22Rv1 (cell line): ENCODE data around the gene CFAP74.

ENCODE experiments used
- H3K27ac ChIP-seq: fragments of 450-650 bp; 2 replicates; pipeline ENCODE4 v1.5.1; 2017
- ZFX ChIP-seq: fragments of 450-650 bp; IDR thresholded peaks from 2 replicates; pipeline ENCODE4 v1.6.1; 2017; ENCODE audit warnings: antibody characterized with exemption, borderline replicate concordance
- TF ChIP-seq, protein P1 (sequence below): fragments of 450-650 bp; IDR thresholded peaks from 2 replicates; pipeline ENCODE4 v1.5.1; 2017; ENCODE audit warnings: mild to moderate bottlenecking

CFAP74 gene

DNA sequence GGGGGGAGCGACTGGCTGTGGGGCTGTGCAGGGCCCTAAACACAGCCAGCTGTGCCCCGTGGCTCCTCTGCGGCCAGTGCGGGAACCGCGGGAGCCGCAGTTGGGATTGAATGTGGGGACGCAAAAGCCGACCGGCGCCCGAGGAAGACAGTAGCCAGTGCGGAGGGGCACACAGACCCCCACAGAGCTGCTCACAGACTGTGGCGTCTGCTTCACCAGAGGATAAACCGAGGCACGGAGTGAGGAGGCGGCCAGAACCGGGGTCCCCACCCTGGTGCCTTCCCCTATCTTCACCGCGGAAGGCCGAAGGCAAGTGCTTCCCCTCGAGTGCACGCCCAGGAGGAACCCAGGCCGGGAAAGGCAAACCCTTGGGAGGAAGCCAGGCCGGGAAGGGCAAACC is 75.8 kb downstream of the CFAP74 start:
- H3K27ac ChIP-seq = no peak overlapping the region
- TF ChIP-seq, protein P1, sequence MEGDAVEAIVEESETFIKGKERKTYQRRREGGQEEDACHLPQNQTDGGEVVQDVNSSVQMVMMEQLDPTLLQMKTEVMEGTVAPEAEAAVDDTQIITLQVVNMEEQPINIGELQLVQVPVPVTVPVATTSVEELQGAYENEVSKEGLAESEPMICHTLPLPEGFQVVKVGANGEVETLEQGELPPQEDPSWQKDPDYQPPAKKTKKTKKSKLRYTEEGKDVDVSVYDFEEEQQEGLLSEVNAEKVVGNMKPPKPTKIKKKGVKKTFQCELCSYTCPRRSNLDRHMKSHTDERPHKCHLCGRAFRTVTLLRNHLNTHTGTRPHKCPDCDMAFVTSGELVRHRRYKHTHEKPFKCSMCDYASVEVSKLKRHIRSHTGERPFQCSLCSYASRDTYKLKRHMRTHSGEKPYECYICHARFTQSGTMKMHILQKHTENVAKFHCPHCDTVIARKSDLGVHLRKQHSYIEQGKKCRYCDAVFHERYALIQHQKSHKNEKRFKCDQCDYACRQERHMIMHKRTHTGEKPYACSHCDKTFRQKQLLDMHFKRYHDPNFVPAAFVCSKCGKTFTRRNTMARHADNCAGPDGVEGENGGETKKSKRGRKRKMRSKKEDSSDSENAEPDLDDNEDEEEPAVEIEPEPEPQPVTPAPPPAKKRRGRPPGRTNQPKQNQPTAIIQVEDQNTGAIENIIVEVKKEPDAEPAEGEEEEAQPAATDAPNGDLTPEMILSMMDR = no peak
- no peak for TF ChIP-seq ZFX

DNA sequence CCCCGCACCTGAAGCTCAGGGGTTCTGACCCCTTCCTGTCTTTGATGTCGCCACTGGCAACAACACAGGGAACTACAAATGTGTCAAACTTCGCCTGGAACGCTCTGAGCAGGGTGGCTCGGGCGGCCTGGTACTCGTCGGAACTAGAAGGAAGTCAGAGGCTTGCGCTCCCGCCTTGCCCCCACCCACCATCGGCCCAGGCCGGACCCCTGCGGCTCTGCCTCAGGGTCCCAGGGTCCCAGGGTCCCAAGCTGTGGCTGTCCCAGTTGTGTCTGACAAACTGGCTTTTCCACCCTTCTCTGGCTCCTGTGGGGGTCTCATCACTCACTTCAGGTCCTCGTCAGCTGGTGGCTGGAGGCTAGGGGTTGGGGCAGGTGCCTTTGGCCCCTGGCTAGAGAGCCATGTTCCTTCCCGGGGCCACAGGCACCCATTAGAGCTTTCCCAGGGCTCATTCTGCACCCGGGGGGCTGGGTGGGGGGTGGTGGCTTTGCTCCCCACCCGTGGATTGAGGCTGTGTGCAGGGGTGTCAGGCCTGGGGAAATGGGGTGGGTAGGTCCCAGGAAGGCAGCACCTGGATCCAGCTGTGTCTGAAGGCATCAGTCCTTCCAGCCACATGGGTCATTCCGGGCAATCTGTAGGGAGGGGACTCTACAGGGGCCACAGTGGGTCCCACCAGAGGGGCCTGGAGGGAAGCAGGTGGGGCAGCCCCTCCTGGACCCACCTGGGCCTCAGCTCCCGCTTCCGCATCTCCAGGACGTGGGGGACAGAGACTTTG is 76.5 kb downstream of the CFAP74 start:
- no peak for TF ChIP-seq ZFX
- H3K27ac ChIP-seq = no peak overlapping the region

DNA sequence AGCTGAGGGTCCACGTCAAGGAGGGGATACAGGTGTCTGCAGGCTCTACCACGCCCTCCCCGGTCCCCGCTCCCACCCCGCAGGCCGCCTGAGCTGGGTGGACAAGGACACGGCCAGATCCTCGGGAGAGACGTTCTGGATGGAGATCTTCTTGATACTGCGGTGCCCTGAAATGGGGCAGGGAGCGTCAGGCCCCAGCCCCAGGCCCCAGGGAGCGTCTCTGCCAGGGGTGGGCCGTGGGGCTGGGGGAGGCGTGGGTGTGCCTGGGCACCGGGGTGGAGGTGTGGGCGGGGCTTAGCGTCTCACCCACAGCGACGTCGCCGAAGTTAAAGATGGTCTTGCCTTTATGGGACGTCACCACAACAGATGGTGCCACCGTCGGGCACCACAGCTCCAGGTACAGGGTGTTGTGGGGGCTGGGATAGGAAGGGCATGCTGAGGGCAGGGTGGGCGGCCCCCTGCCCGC is 77.2 kb downstream of the CFAP74 start:
- no peak for TF ChIP-seq ZFX
- TF ChIP-seq, protein P1 = no peak
- H3K27ac ChIP-seq = no peak overlapping the region

DNA sequence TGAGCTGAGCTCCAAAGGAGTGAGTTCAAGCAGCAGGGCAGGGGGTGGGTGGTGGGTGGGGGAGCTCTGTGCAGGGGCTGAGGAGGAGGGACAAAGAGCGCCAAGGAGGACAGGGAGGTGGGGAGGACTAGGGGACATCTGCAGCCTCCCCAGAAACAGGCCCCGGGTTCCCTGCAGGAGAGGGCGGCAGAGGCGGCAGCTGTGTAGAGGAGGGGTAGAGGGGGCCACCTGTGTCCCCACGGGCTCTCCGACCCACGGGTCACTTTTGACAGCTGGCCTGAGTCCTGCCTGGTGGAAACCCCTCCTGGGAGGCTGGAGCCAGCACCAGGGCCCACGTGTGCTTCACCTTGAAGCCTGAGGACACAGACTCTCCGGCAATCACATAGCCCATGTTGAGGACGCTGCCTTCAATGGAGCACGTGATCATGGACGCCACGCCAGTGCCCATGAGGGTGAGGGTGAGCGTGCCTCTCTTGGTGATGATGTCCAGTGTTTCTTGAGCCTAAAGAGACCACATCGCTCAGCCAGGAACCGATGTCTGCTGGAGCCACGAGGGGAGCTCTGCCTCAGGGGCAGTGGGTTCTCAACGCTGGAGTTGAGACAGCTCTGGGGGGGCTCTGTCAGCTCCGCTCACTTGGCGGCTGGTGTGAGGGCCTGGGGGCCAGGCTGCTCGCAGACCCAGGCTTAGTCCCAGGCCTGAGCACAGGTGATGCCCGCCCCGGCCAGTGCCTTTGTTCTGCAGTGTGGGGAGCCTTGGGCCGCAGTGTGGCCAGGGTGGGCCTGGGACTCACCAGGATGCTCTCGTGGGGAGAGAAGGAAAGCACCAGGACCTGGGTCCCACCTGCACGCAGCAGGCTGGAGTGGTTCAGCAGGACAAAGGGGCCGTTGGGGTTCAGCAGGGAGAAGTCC is 77.9 kb downstream of the CFAP74 start:
- TF ChIP-seq, protein P1 = no peak
- no peak for TF ChIP-seq ZFX
- no peak overlapping the region for H3K27ac ChIP-seq

DNA sequence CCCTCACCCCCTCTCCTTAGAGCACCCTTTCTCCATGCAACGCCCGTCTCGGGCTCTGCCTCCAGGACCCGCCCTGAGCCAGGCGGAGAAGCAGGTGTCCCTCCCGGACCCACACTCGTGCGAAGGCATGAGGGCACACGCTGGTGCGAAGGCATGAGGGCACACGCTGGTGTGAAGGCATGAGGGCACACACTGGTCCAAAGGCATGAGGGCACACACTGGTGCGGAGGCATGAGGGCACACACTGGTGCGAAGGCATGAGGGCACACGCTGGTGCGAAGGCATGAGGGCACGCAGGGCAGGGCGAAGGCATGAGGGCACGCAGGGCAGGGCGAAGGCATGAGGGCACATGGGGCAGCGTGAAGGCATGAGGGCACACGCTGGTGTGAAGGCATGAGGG is 78.7 kb downstream of the CFAP74 start:
- H3K27ac ChIP-seq = no peak overlapping the region
- TF ChIP-seq, protein P1 = no peak
- TF ChIP-seq ZFX = no peak

DNA sequence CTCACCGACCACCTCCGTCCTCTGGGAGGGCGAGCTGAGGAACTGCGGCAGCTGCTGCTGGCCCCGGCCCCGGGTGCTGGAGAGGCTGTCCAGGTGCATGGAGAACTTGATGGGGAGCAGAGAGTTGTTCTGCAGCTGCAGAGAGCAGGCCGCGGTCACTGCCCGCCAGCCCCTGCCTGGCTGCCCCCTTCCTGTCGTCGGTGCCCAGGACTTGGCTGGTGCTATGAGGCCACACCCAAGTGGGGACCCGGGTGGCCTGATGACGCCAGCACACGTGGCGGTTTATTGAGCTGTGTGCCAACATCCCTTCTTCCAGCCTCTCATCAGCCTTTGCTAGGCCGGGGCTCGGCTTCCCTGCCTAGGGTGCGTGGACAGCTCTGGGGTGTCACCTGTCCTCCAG is 79.2 kb downstream of the CFAP74 start:
- no peak overlapping the region for H3K27ac ChIP-seq
- TF ChIP-seq, protein P1 = no peak
- no peak for TF ChIP-seq ZFX

DNA sequence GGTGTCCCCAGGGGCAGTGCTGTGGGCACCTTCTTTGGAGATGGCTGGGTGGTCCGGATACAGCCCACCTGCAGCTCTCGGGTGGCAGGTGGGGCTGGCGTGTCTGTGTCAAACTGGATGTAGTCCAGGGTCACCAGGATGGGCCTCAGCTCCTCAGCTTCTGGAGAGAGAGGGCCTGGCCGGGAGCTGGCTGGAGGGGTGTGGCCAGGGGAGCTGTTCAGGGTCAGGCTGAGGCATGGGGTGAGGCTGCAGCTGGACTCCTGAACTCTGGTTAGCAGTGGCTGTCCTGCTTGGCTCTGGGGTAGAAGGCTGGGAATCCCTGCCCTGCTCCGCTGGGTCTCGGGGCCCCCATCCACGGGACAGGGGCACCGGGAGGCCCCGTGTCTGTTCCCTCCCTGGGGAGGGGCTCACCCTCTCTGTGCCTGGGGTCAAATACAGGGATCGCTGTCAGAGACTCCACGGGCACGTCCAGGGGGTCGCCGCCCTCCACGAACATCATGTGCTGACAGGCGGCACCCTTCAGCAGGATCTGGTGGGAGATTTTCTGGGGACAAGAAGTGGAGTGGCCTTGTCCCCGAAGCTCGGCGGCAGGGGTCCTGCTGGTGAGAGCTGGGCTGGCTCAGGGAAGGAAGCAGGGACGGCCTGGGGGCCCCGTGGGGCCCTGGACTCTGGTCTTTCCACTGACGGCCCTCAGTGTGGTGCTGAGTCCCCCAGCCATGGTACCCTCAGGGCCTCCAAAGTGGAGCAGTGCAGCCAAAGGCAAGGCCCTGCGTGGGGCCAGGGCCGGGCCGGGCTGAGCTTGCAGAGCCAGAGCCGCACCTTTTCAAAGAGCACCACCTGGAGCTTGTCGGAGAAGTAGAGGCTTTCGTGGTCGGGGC is 80.4 kb downstream of the CFAP74 start:
- TF ChIP-seq, protein P1 = no peak
- TF ChIP-seq ZFX = no peak
- H3K27ac ChIP-seq = no peak overlapping the region
